Endothelial cell of umbilical vein (primary cell): ENCODE measurements around the gene RMDN3. TPM values are rescaled to one million over a fixed set of nuclear protein-coding genes. Genes with fewer than 3 reads are reported as not detected.

Source experiments
- BruUV-seq: library from RNA; stranded (reverse); fragments of 400-500 nt; replicated peaks from 2 replicates; lab custom pipeline; 2021; lab: Mats Ljungman, UMichigan
- CTCF ChIA-PET: fragments of 300-600, 350-600 bp; sonication (Branson Sonifier 250); formaldehyde crosslinking; loops from one replicate; lab custom pipeline; 2021; ENCODE audit warnings: antibody characterized with exemption, inconsistent platforms; lab: Charles Lee
- POLR2A ChIA-PET: fragments of 300-600, 350-600 bp; sonication (Branson Sonifier 250); formaldehyde crosslinking; loops from one replicate; lab custom pipeline; 2021; ENCODE audit warnings: antibody characterized with exemption, inconsistent platforms; lab: Charles Lee
- DNase-seq: peaks from one replicate; pipeline ENCODE4 v3.0.0-alpha.2; 2011; ENCODE audit warnings: low read depth, low spot score
- FAIRE-seq: peaks from 2 replicates; lab custom pipeline; 2011; peaks lifted over from hg19 to GRCh38; lab: Jason Lieb, UNC
- H2AFZ ChIP-seq: 2 replicates; pipeline ENCODE4 v1.6.0; 2012; ENCODE audit warnings: low read depth, low read length, control low read depth, inconsistent platforms
- H3K27ac ChIP-seq: 2 replicates; pipeline ENCODE4 v1.5.1; 2011; ENCODE audit warnings: low read depth, mild to moderate bottlenecking, control low read depth, low read length, moderate library complexity; ENCODE audit not compliant: insufficient read depth
- H3K27me3 ChIP-seq, 2 experiments: 2 replicates each; pipeline versions ENCODE4 v1.6.0 to v1.6.1; 2011; ENCODE audit warnings: low read length in 2 of 2, mixed read lengths in 1 of 2; ENCODE audit not compliant: control insufficient read depth in 2 of 2, insufficient read depth in 2 of 2
- H3K36me3 ChIP-seq, 2 experiments: 2 replicates in 1 of 2; 3 replicates in 1 of 2; pipeline ENCODE4 v1.5.1; 2011; ENCODE audit warnings: low read length in 2 of 2, mild to moderate bottlenecking in 1 of 2, moderate library complexity in 1 of 2; ENCODE audit not compliant: control insufficient read depth in 2 of 2, insufficient read depth in 2 of 2; ENCODE audit errors: extremely low read depth in 1 of 2
- H3K4me1 ChIP-seq: 3 replicates; pipeline ENCODE4 v1.5.1; 2011; ENCODE audit warnings: mild to moderate bottlenecking, low read length; ENCODE audit not compliant: control insufficient read depth, insufficient read depth; ENCODE audit errors: extremely low read depth
- H3K4me2 ChIP-seq: 2 replicates; pipeline ENCODE4 v1.6.1; 2011; ENCODE audit warnings: low read length, control low read depth, mixed read lengths; ENCODE audit not compliant: insufficient read depth
- H3K4me3 ChIP-seq, 3 experiments: fragments of 200-600 bp in 1 of 3; sonication (generic), shearing (Covaris generic) in 1 of 3; replicated peaks in 1 of 3; 2 replicates each; pipeline ENCODE4 v1.5.1; 2011 to 2016; ENCODE audit warnings: control low read depth in 3 of 3, low read length in 3 of 3, mild to moderate bottlenecking in 2 of 3, inconsistent platforms in 1 of 3, low read depth in 1 of 3, moderate library complexity in 1 of 3; ENCODE audit not compliant: insufficient read depth in 1 of 3
- H3K79me2 ChIP-seq: 2 replicates; pipeline ENCODE4 v1.6.0; 2012; ENCODE audit warnings: low read length, inconsistent platforms; ENCODE audit not compliant: control insufficient read depth, insufficient read depth
- H3K9ac ChIP-seq: replicated peaks from 2 replicates; pipeline ENCODE3; 2011; ENCODE audit warnings: low read length, control low read depth; ENCODE audit not compliant: insufficient read depth; ENCODE audit errors: extremely low read depth
- H3K9me1 ChIP-seq: replicated peaks from 3 replicates; pipeline ENCODE4 v1.6.0; 2011; ENCODE audit warnings: mild to moderate bottlenecking, low read length; ENCODE audit not compliant: control insufficient read depth, insufficient read depth; ENCODE audit errors: extremely low read depth
- H3K9me3 ChIP-seq: replicated peaks from 2 replicates; pipeline ENCODE4 v1.5.1; 2012; ENCODE audit warnings: low read length, inconsistent platforms; ENCODE audit not compliant: control insufficient read depth, insufficient read depth
- H4K20me1 ChIP-seq: replicated peaks from 2 replicates; pipeline ENCODE3; 2011; ENCODE audit warnings: mild to moderate bottlenecking, low read length; ENCODE audit not compliant: control insufficient read depth, insufficient read depth; ENCODE audit errors: extremely low read depth
- EZH2 ChIP-seq: IDR thresholded peaks from 2 replicates; pipeline ENCODE4 v1.6.1; 2012; ENCODE audit warnings: borderline replicate concordance, low read depth, mild to moderate bottlenecking, moderate library complexity, low read length, inconsistent platforms; ENCODE audit not compliant: severe bottlenecking
- FOS ChIP-seq: IDR thresholded peaks from 2 replicates; pipeline ENCODE4 v1.6.1; 2011; ENCODE audit warnings: mild to moderate bottlenecking, low read length, moderate library complexity, borderline replicate concordance; ENCODE audit not compliant: insufficient read depth
- GATA2 ChIP-seq: IDR thresholded peaks from 2 replicates; pipeline ENCODE4 v1.7.0; 2011; ENCODE audit warnings: low read depth, mild to moderate bottlenecking, moderate library complexity, mixed read lengths, low read length; ENCODE audit not compliant: insufficient read length, insufficient read depth
- JUN ChIP-seq: IDR thresholded peaks from 2 replicates; pipeline ENCODE4 v1.6.1; 2011; ENCODE audit warnings: borderline replicate concordance, low read depth; ENCODE audit not compliant: insufficient read length, insufficient read depth
- MYC ChIP-seq: IDR thresholded peaks from one replicate; pipeline ENCODE4 v1.6.1; 2011; ENCODE audit warnings: mild to moderate bottlenecking, low read depth, low read length
- POLR2A ChIP-seq: IDR thresholded peaks from 2 replicates; pipeline ENCODE4 v1.6.1; 2012; ENCODE audit warnings: low read depth, mild to moderate bottlenecking, control low read depth, low read length
- POLR2AphosphoS5 ChIP-seq: IDR thresholded peaks from 2 replicates; pipeline ENCODE4 v1.6.1; 2012; ENCODE audit warnings: low read depth, mild to moderate bottlenecking, control low read depth, low read length, moderate library complexity; ENCODE audit not compliant: insufficient read depth
- dilution Hi-C: fragments of 300-500 bp; cut with MboI; formaldehyde crosslinking; loops from one replicate; pipeline ENCODE4 v1.15.0; 2019; ENCODE audit warnings: low sequenced_read_pairs; ENCODE audit not compliant: extremely low pct_ligation_motif_present
- intact Hi-C: fragments of 100-400 bp; cut with micrococcal nuclease; formaldehyde crosslinking; loops from one replicate; pipeline ENCODE4 v1.10.0; 2022
- polyA plus RNA-seq, 4 experiments: library from polyadenylated mRNA; depleted of rRNA in 3 of 4; stranded (reverse) in 3 of 4; unstranded in 1 of 4; fragments of >200 nt; gene quantifications; 2 replicates each; pipeline versions ENCODE4 v1.2.1 to v1.2.3, GENCODE V29; 2011 to 2012; ENCODE audit warnings: missing spikeins in 1 of 4
- total RNA-seq: library from RNA; stranded (reverse); gene quantifications from 2 replicates; pipeline ENCODE4 v1.2.3, GENCODE V29; 2021
- TF ChIP-seq, protein P1 (sequence below): IDR thresholded peaks from 2 replicates; pipeline ENCODE4 v1.6.1; 2011; ENCODE audit not compliant: insufficient read depth, insufficient read length
- TF ChIP-seq, protein P2 (sequence below), 2 donors: IDR thresholded peaks; 1 replicate in 1 of 2; 2 replicates in 1 of 2; pipeline ENCODE4 v1.5.1; 2011; ENCODE audit warnings: low read length in 2 of 2, mild to moderate bottlenecking in 2 of 2, moderate library complexity in 2 of 2, control low read depth in 1 of 2, inconsistent platforms in 1 of 2, low read depth in 1 of 2; ENCODE audit not compliant: insufficient read depth in 1 of 2; ENCODE audit errors: extremely low read depth in 1 of 2

Gene RMDN3
- total and polyA plus RNA-seq, 2 donors (not counting 3 experiments of a cell fraction or from before 2014, with no cell fraction given): 20.1 to 37.2 TPM

DNA sequence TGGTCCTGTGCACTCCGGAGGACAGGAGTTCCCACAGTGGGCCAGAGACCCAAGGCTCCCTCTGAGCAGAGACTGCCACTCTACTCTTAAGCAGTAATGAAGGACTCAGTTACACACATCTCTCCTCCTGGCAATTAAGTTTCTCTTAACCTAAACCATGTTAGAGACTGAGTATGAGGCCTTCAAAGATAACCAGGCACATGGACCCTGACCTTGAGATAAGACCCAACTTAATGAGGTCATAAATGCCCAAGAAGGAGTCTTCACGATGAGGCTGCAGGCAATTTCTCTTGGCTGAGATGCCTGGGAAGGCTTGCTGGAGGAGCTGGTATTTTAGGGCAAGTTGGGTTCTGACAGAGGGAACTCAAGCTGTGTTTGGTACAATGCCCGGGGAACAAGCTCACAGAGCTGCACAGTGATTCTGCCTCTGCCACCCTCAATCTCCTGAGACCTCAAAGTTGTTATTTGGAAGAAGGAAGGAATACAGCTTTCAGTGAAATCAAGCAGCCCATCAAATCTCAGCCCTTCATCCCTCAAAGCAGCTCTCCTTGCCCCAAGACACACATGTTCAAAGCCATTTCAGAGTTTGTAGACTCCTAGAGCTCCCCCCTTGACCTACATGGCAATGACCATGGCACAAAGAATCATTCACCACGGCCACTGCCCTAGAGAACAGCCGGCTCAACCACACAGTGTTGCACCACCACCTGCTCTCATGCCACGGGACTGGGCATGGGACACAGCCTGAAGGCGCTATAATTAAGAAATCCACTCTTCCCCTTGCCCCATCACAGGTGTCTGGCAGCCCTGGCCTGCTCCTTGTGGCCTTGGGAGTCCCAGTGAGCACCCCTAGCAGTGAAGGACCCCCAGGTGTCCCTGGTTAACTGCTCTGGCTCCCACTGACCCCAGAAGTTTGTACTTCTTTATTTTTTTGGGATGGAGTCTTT lies 7.1 kb downstream of the RMDN3 start:
- TF ChIP-seq POLR2AphosphoS5 (no peak), POLR2A (no peak), MYC (no peak), FOS (no peak), GATA2 (no peak), JUN (no peak), EZH2 (no peak)
- TF ChIP-seq, protein P1, sequence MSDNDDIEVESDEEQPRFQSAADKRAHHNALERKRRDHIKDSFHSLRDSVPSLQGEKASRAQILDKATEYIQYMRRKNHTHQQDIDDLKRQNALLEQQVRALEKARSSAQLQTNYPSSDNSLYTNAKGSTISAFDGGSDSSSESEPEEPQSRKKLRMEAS: no peak
- TF ChIP-seq, protein P2, sequence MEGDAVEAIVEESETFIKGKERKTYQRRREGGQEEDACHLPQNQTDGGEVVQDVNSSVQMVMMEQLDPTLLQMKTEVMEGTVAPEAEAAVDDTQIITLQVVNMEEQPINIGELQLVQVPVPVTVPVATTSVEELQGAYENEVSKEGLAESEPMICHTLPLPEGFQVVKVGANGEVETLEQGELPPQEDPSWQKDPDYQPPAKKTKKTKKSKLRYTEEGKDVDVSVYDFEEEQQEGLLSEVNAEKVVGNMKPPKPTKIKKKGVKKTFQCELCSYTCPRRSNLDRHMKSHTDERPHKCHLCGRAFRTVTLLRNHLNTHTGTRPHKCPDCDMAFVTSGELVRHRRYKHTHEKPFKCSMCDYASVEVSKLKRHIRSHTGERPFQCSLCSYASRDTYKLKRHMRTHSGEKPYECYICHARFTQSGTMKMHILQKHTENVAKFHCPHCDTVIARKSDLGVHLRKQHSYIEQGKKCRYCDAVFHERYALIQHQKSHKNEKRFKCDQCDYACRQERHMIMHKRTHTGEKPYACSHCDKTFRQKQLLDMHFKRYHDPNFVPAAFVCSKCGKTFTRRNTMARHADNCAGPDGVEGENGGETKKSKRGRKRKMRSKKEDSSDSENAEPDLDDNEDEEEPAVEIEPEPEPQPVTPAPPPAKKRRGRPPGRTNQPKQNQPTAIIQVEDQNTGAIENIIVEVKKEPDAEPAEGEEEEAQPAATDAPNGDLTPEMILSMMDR (IDR thresholded peaks at IDR 0.05; ENCODE audit: extremely low read depth in 1 of 2, insufficient read depth in 1 of 2, low read depth in 1 of 2, low read length in 2 of 2): no peak
- intact Hi-C loops (no loop called here), dilution Hi-C loops (no loop called here)
- Histone ChIP-seq H3K9me1 (no peaks in the 10 kb centered on the region), H3K4me3 (no peak overlapping the region), H4K20me1 (no peaks in the 10 kb centered on the region), H3K27ac (no peak overlapping the region), H3K4me1 (no peaks in the 10 kb centered on the region), H3K27me3 (no peaks in the 10 kb centered on the region), H3K36me3 (peaks cover 4 to 19% of the 10 kb centered on the region in 2 experiments), H3K9ac (no peak overlapping the region), H3K79me2 (peaks cover 8% of the 10 kb centered on the region), H3K9me3 (no peaks in the 10 kb centered on the region), H3K4me2 (no peak overlapping the region), H2AFZ (no peak overlapping the region)
- no peak for DNase-seq
- CTCF ChIA-PET: interaction anchor here (1.0 to 3.3 kb wide), 8 partner anchors 17 to 144 kb away, joined by 4 to 39 read pairs (median 8); partner anchors contain the start of genes C15orf62, DNAJC17, GCHFR and ZFYVE19
- no TSS peak for BruUV-seq
- POLR2A ChIA-PET: interaction anchor here (1.5 kb wide), 1 partner anchor 20 kb away, joined by 6 read pairs; no protein-coding TSS in a partner anchor
- no peak for FAIRE-seq
